ENCODE data around the gene CPO. TPM values are rescaled to one million over a fixed set of nuclear protein-coding genes. Genes with fewer than 3 reads are reported as not detected.

CPO gene
- polyA plus RNA-seq, 1 donor (not counting 4 experiments of a cell fraction or from before 2014, with no cell fraction given) = 0.25 TPM

DNA sequence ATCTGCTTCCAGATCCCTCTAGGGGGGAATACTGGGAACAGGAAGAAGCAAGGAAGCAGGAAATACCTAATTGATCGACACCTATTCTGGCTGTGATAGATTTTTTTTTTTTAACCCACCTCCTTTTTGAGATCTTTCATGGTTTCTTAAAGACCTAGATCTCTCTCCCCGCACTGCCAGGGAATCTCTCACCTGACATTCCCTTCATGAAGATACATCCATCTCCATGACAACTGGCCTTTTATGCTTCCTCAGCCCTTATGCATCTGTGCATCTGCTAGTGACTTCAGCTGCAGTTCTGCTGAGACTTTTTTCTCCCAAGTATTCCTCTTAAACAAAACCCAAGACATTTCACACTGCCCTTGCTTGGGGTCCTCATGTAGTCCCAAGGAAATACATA lies 21.1 kb upstream of the CPO start:
- DNase-seq (ENCODE audit: low read depth, low spot score) = no peak
- Histone ChIP-seq H2AFZ (ENCODE audit: control insufficient read depth, low read length) (no peak overlapping the region), H3K9me3 (ENCODE audit: control insufficient read depth, low read depth, low read length) (no peaks in the 10 kb centered on the region), H3K27ac (ENCODE audit: control insufficient read depth, insufficient read depth, low read length) (no peak overlapping the region), H3K9me1 (ENCODE audit: control insufficient read depth, extremely low read depth, insufficient read depth, low read length) (no peaks in the 10 kb centered on the region), H3K4me1 (ENCODE audit: control insufficient read depth, extremely low read depth, insufficient read depth, low read length) (peaks cover 3% of the 10 kb centered on the region), H3K4me2 (ENCODE audit: control insufficient read depth, extremely low read depth, insufficient read depth, low read depth, low read length) (no peak overlapping the region), H3K9ac (ENCODE audit: control insufficient read depth, extremely low read depth, insufficient read depth, low read length) (no peak overlapping the region), H3K27me3 (ENCODE audit: control insufficient read depth, extremely low read depth, insufficient read depth, low read length) (no peaks in the 10 kb centered on the region), H3K36me3 (ENCODE audit: control insufficient read depth in 2 of 2, extremely low read depth in 1 of 2, insufficient read depth in 2 of 2, low read length in 2 of 2) (no peaks in the 10 kb centered on the region), H3K79me2 (ENCODE audit: control insufficient read depth, insufficient read depth, low read length) (no peaks in the 10 kb centered on the region), H4K20me1 (ENCODE audit: control insufficient read depth, extremely low read depth, insufficient read depth, low read length) (no peaks in the 10 kb centered on the region), H3K4me3 (ENCODE audit: control insufficient read depth in 2 of 3, extremely low read depth in 1 of 3, insufficient read depth in 2 of 3, low read depth in 1 of 3, low read length in 3 of 3) (no peak overlapping the region)
- FAIRE-seq = no peak
- dilution Hi-C loops (cut with MboI; ENCODE audit: extremely low pct_ligation_motif_present, low sequenced_read_pairs) = no loop called here
- TF ChIP-seq, protein P1, sequence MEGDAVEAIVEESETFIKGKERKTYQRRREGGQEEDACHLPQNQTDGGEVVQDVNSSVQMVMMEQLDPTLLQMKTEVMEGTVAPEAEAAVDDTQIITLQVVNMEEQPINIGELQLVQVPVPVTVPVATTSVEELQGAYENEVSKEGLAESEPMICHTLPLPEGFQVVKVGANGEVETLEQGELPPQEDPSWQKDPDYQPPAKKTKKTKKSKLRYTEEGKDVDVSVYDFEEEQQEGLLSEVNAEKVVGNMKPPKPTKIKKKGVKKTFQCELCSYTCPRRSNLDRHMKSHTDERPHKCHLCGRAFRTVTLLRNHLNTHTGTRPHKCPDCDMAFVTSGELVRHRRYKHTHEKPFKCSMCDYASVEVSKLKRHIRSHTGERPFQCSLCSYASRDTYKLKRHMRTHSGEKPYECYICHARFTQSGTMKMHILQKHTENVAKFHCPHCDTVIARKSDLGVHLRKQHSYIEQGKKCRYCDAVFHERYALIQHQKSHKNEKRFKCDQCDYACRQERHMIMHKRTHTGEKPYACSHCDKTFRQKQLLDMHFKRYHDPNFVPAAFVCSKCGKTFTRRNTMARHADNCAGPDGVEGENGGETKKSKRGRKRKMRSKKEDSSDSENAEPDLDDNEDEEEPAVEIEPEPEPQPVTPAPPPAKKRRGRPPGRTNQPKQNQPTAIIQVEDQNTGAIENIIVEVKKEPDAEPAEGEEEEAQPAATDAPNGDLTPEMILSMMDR (optimal IDR thresholded peaks at IDR 0.05 in 1 of 3, IDR thresholded peaks at IDR 0.05 in 1 of 3, conservative IDR thresholded peaks at IDR 0.05 in 1 of 3; ENCODE audit: extremely low read depth in 1 of 3, insufficient read depth in 2 of 3, low read length in 3 of 3) = no peak
- TF ChIP-seq EZH2 (IDR thresholded peaks at IDR 0.05; ENCODE audit: low read length) = no peak

DNA sequence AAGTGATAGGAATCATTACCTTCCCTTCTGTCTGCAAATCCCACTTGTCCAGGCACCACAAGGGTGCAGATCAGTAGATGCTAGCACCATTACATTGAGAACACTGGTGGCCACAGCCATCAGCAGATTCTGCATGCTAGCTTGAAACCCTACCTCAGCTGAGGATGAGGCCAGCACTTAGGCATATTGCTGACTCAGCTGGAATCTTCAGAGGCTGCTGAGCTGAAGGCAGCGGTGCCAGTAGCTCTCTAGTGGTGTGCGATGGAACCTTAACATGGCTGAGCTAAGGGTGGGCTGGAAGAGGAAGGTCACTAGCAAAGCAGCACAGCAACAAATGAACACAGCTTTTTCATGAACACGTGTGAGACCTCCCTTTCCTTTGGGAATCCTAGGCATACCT lies 19.0 kb upstream of the CPO start:
- H3K36me3 ChIP-seq (ENCODE audit: control insufficient read depth in 2 of 2, extremely low read depth in 1 of 2, insufficient read depth in 2 of 2, low read length in 2 of 2) = no peaks in the 10 kb centered on the region
- H3K4me2 ChIP-seq (ENCODE audit: control insufficient read depth, extremely low read depth, insufficient read depth, low read depth, low read length) = no peak overlapping the region
- FAIRE-seq (no peak), DNase-seq (ENCODE audit: low read depth, low spot score) (no peak)
- no peaks in the 10 kb centered on the region for H3K27me3 ChIP-seq (ENCODE audit: control insufficient read depth, extremely low read depth, insufficient read depth, low read length)
- no peak overlapping the region for H3K9ac ChIP-seq (ENCODE audit: control insufficient read depth, extremely low read depth, insufficient read depth, low read length)
- H3K27ac ChIP-seq (ENCODE audit: control insufficient read depth, insufficient read depth, low read length) = no peak overlapping the region
- no peak overlapping the region for H2AFZ ChIP-seq (ENCODE audit: control insufficient read depth, low read length)
- no peak overlapping the region for H3K4me3 ChIP-seq (ENCODE audit: control insufficient read depth in 2 of 3, extremely low read depth in 1 of 3, insufficient read depth in 2 of 3, low read depth in 1 of 3, low read length in 3 of 3)
- no peaks in the 10 kb centered on the region for H3K9me1 ChIP-seq (ENCODE audit: control insufficient read depth, extremely low read depth, insufficient read depth, low read length)
- H3K9me3 ChIP-seq (ENCODE audit: control insufficient read depth, low read depth, low read length) = no peaks in the 10 kb centered on the region
- dilution Hi-C loops (cut with MboI; ENCODE audit: extremely low pct_ligation_motif_present, low sequenced_read_pairs) = no loop called here
- no peaks in the 10 kb centered on the region for H3K79me2 ChIP-seq (ENCODE audit: control insufficient read depth, insufficient read depth, low read length)
- no peaks in the 10 kb centered on the region for H4K20me1 ChIP-seq (ENCODE audit: control insufficient read depth, extremely low read depth, insufficient read depth, low read length)
- no peaks in the 10 kb centered on the region for H3K4me1 ChIP-seq (ENCODE audit: control insufficient read depth, extremely low read depth, insufficient read depth, low read length)
- TF ChIP-seq EZH2 (IDR thresholded peaks at IDR 0.05; ENCODE audit: low read length) = no peak
- TF ChIP-seq, protein P1 (optimal IDR thresholded peaks at IDR 0.05 in 1 of 3, IDR thresholded peaks at IDR 0.05 in 1 of 3, conservative IDR thresholded peaks at IDR 0.05 in 1 of 3; ENCODE audit: extremely low read depth in 1 of 3, insufficient read depth in 2 of 3, low read length in 3 of 3) = no peak
